ENCODE measurements around the gene WNT3. TPM values are rescaled to one million over a fixed set of nuclear protein-coding genes. Genes with fewer than 3 reads are reported as not detected.

Gene WNT3
- total and polyA plus RNA-seq, 2 of the 8 experiments (the other 6 are each of a cell fraction or from before 2014, with no cell fraction given): 0.56 to 2.0 TPM

DNA sequence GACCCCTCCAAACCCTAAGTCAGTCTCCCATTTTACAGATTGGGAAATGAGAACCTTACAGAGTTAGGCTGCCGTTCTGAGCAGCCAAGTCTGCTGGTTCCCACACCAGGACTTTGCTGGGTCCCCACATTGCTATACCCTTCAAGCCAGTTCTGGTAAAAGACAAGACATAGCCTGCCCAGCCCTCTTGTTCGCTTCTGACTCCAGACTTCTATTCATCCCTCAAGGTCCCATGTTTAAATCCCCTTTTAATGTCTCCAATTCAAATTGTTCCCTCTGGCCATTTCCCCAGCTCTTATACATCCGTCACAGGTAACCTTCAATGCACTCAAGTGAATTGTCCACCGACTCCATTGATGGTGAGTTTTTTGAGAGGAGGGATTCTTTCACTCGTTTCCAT, 30.2 kb downstream of the WNT3 start:
- no peak overlapping the region for H3K4me3 ChIP-seq (ENCODE audit: extremely low read depth in 1 of 4, insufficient read depth in 2 of 4, low read depth in 3 of 4, low read length in 4 of 4)
- CTCF ChIA-PET (ENCODE audit: partially characterized antibody): interaction anchor here (1.0 to 2.3 kb wide), 5 partner anchors 9 to 54 kb away, joined by 3 to 9 read pairs (median 4); no protein-coding TSS in a partner anchor

More for the DNA sequence above, 30.2 kb downstream of the WNT3 start:
- H3K4ac ChIP-seq (replicated peaks; ENCODE audit: insufficient read length, low read depth, low read length): no peak overlapping the region
- no peak overlapping the region for H3K23ac ChIP-seq (ENCODE audit: insufficient read length)
- no peak overlapping the region for H2AK5ac ChIP-seq (ENCODE audit: low read depth, low read length)
- TF ChIP-seq KDM4A (IDR thresholded peaks at IDR 0.05; ENCODE audit: low read depth, low read length, severe bottlenecking) (no peak), RAD21 (IDR thresholded peaks at IDR 0.05 in 1 of 2, conservative IDR thresholded peaks at IDR 0.05 in 1 of 2; ENCODE audit: low read depth in 2 of 2, low read length in 2 of 2) (no peak), SIN3A (conservative IDR thresholded peaks at IDR 0.05 in 1 of 2, IDR thresholded peaks at IDR 0.05 in 1 of 2; ENCODE audit: low read depth in 1 of 2, low read length in 2 of 2) (no peak), POLR2A (IDR thresholded peaks at IDR 0.05; ENCODE audit: control extremely low read depth in 1 of 2, low read depth in 2 of 2, low read length in 2 of 2) (no peak), RNF2 (IDR thresholded peaks at IDR 0.05; ENCODE audit: borderline replicate concordance, low read depth, low read length, missing control alignments, poor library complexity, severe bottlenecking) (no peak), RXRA (IDR thresholded peaks at IDR 0.05; ENCODE audit: insufficient read depth, low read depth, low read length) (no peak)
- H3K4me2 ChIP-seq (ENCODE audit: insufficient read depth in 1 of 2, low read depth in 2 of 2, low read length in 2 of 2): no peak overlapping the region
- no peaks in the 10 kb centered on the region for H3K79me1 ChIP-seq (ENCODE audit: low read depth, low read length)
- POLR2A ChIA-PET (ENCODE audit: partially characterized antibody): interaction anchor here (1.2 kb wide), 1 partner anchor 26 kb away, joined by 3 read pairs; no protein-coding TSS in a partner anchor
- no peak for FAIRE-seq
- H4K20me1 ChIP-seq (replicated peaks in 1 of 2; ENCODE audit: control insufficient read depth in 1 of 2, insufficient read depth in 2 of 2, low read length in 2 of 2): peaks cover 0 to 2% of the 10 kb centered on the region in 2 experiments
- peaks cover 0 to 32% (median 21%) of the 10 kb centered on the region in 4 experiments; a peak in 5 of 7 replicates for H3K27me3 ChIP-seq (replicated peaks in 1 of 4; ENCODE audit: control insufficient read depth in 3 of 4, extremely low read depth in 1 of 4, insufficient read depth in 3 of 4, low read length in 3 of 4)
- peaks cover 5% of the 10 kb centered on the region in 2 experiments; a peak in 1 of 4 replicates for H3K9me3 ChIP-seq (ENCODE audit: insufficient read depth in 2 of 2, low read depth in 1 of 2, low read length in 1 of 2)
- no peak overlapping the region for H2BK120ac ChIP-seq (replicated peaks; ENCODE audit: low read depth, low read length)
- no peak overlapping the region for H3K9ac ChIP-seq (replicated peaks in 1 of 4; ENCODE audit: extremely low read depth in 1 of 4, low read depth in 3 of 4, low read length in 3 of 4)
- H3K14ac ChIP-seq (ENCODE audit: insufficient read length): no peak overlapping the region
- H4K8ac ChIP-seq (ENCODE audit: extremely low read depth, insufficient read depth, low read length): no peak overlapping the region
- H3K18ac ChIP-seq (ENCODE audit: extremely low read depth, low read length): no peak overlapping the region
- H3K4me1 ChIP-seq (replicated peaks in 1 of 4; ENCODE audit: control insufficient read depth in 3 of 4, insufficient read depth in 4 of 4, low read length in 3 of 4): peaks cover 0 to 5% (median 0%) of the 10 kb centered on the region in 4 experiments; a peak in 2 of 7 replicates
- H3K27ac ChIP-seq (ENCODE audit: low read depth, low read length): no peak overlapping the region
- H3K36me3 ChIP-seq (ENCODE audit: control insufficient read depth in 2 of 4, insufficient read depth in 4 of 4, low read length in 3 of 4): no peaks in the 10 kb centered on the region
- no peak overlapping the region for H4K91ac ChIP-seq (replicated peaks; ENCODE audit: insufficient read length, low read length)
- no peak overlapping the region for H2BK15ac ChIP-seq (ENCODE audit: low read length)
- no peak overlapping the region for H2BK12ac ChIP-seq (ENCODE audit: low read depth, low read length)
- no peak overlapping the region for H3K56ac ChIP-seq (replicated peaks; ENCODE audit: insufficient read length, low read depth, low read length)
- 87% methylated on average over 5 of the region's 5 CpGs; no CpG with 5 or more reads in 1 of the 2 experiments for WGBS, 2 experiments (ENCODE audit: extremely low coverage in 1 of 2, insufficient coverage in 1 of 2, insufficient read length in 1 of 2, insufficient replicate concordance in 2 of 2, low coverage in 1 of 2, low lambda C conversion rate in 2 of 2, missing lambda C conversion rate in 1 of 2)
- no peaks in the 10 kb centered on the region for H3K79me2 ChIP-seq (ENCODE audit: control insufficient read depth in 1 of 2, insufficient read depth in 2 of 2, low read length in 2 of 2)
- no peak overlapping the region for H4K5ac ChIP-seq (ENCODE audit: insufficient read length, low read depth, low read length)
- H3K23me2 ChIP-seq (ENCODE audit: low read depth, low read length): no peaks in the 10 kb centered on the region
- no peak for DNase-seq (ENCODE audit: low read depth in 1 of 2, low spot score in 2 of 2)
- no peak overlapping the region for H2AFZ ChIP-seq (ENCODE audit: low read length)
- no peak overlapping the region for H2BK20ac ChIP-seq (ENCODE audit: low read length)
- no peak overlapping the region for H2BK5ac ChIP-seq (ENCODE audit: low read depth, low read length)

Measured in H1 (cell line).